HG02870 (cell line): ENCODE results near the gene CH25H.

Source experiments
- ATAC-seq: cut with Tn5 transposase; IDR thresholded peaks from one replicate; pipeline ENCODE4 v1.9.1; 2021; ENCODE audit warnings: mild to moderate bottlenecking, moderate library complexity; ENCODE audit not compliant: unreplicated experiment

Gene CH25H

GRCh38 chr10:89159761-89160160, 47.4 kb downstream of the CH25H start:
- no peak for ATAC-seq

GRCh38 chr10:89159316-89159715, 47.8 kb downstream of the CH25H start:
- no peak for ATAC-seq

GRCh38 chr10:89158446-89158845, 48.7 kb downstream of the CH25H start:
- no peak for ATAC-seq

GRCh38 chr10:89156161-89156835, 50.8 kb downstream of the CH25H start:
- no peak for ATAC-seq
